HepG2 (cell line): ENCODE data around the gene ATG2B. TPM values are rescaled to one million over a fixed set of nuclear protein-coding genes. Genes with fewer than 3 reads are reported as not detected.

Experiments
- ATAC-seq: fragments of 200-7000 bp; cut with Tn5 transposase; 3 replicates; pipeline ENCODE4 v1.9.1; 2020; ENCODE audit warnings: mild to moderate bottlenecking, moderate library complexity
- BruUV-seq: library from RNA; stranded (reverse); fragments of 400-500 nt; replicated peaks from 2 replicates; lab custom pipeline; 2021; lab: Mats Ljungman, UMichigan
- CTCF ChIA-PET: fragments of 300-600 bp; formaldehyde crosslinking; extraction: SDS; loops from one replicate; lab custom pipeline; 2021; ENCODE audit warnings: low total read pairs, inconsistent platforms, low intra/inter-chr PET ratio; lab: Yijun Ruan, JAX
- POLR2A ChIA-PET: fragments of 350-600 bp; sonication (Branson Sonifier 250); formaldehyde crosslinking; loops from one replicate; lab custom pipeline; 2020; ENCODE audit warnings: antibody characterized with exemption, inconsistent platforms; lab: Yijun Ruan, JAX
- DNase-seq: peaks from one replicate; pipeline ENCODE4 v3.0.0-alpha.2; 2015; ENCODE audit warnings: low spot score
- FAIRE-seq: peaks from 3 replicates; lab custom pipeline; 2011; peaks lifted over from hg19 to GRCh38; lab: Jason Lieb, UNC
- H2AFZ ChIP-seq: one replicate; pipeline ENCODE4 v1.6.1; 2011; ENCODE audit warnings: low read length, inconsistent platforms
- H3K27ac ChIP-seq: fragments of 300-600 bp; 3 replicates; pipeline ENCODE4 v1.8.0; 2011; ENCODE audit warnings: mixed run types, mild to moderate bottlenecking, mixed read lengths, low read length, inconsistent platforms; ENCODE audit not compliant: insufficient read depth; ENCODE audit errors: extremely low read length
- H3K27me3 ChIP-seq, 2 experiments: fragments of 200-600 bp in 1 of 2; 2 replicates in 1 of 2; 3 replicates in 1 of 2; pipeline versions ENCODE4 v1.6.0 to v1.8.0; 2011; ENCODE audit warnings: low read length in 2 of 2, mild to moderate bottlenecking in 2 of 2, moderate library complexity in 2 of 2, inconsistent platforms in 1 of 2; ENCODE audit not compliant: insufficient read depth in 2 of 2, control insufficient read depth in 1 of 2
- H3K36me3 ChIP-seq, 2 experiments: fragments of 200-600 bp in 1 of 2; replicated peaks in 1 of 2; 2 replicates in 1 of 2; 3 replicates in 1 of 2; pipeline versions ENCODE4 v1.5.1 to v1.8.0; 2011; ENCODE audit warnings: low read length in 2 of 2, inconsistent platforms in 1 of 2; ENCODE audit not compliant: insufficient read depth in 2 of 2, control insufficient read depth in 1 of 2
- H3K4me1 ChIP-seq: 2 replicates; pipeline ENCODE4 v1.5.1; 2012; ENCODE audit warnings: low read length, inconsistent platforms; ENCODE audit not compliant: insufficient read depth
- H3K4me2 ChIP-seq: 2 replicates; pipeline ENCODE4 v1.6.0; 2011; ENCODE audit warnings: low read depth, low read length, inconsistent platforms
- H3K4me3 ChIP-seq, 3 experiments: fragments of 200-600 bp in 1 of 3; sonication (generic), shearing (Covaris generic) in 1 of 3; replicated peaks in 1 of 3; 2 replicates each; pipeline ENCODE4 v1.5.1; 2011 to 2016; ENCODE audit warnings: low read length in 3 of 3, inconsistent platforms in 2 of 3, low read depth in 2 of 3, mild to moderate bottlenecking in 2 of 3, control low read depth in 1 of 3, mixed read lengths in 1 of 3; ENCODE audit not compliant: insufficient read depth in 1 of 3
- H3K79me2 ChIP-seq: one replicate; pipeline ENCODE4 v1.6.1; 2011; ENCODE audit warnings: low read length, inconsistent platforms; ENCODE audit not compliant: insufficient read depth
- H3K9ac ChIP-seq: 2 replicates; pipeline ENCODE4 v1.6.0; 2011; ENCODE audit warnings: mild to moderate bottlenecking, low read depth, low read length, inconsistent platforms; ENCODE audit not compliant: insufficient read depth
- H3K9me3 ChIP-seq: 2 replicates; pipeline ENCODE4 v1.5.1; 2012; ENCODE audit warnings: mild to moderate bottlenecking, low read length
- H4K20me1 ChIP-seq: 2 replicates; pipeline ENCODE4 v1.6.0; 2011; ENCODE audit warnings: inconsistent platforms, mild to moderate bottlenecking, low read length, moderate library complexity; ENCODE audit not compliant: insufficient read depth
- PHF21A ChIP-seq: sonication (generic); formaldehyde crosslinking; IDR thresholded peaks from 2 replicates; pipeline ENCODE4 v1.5.0; 2020; ENCODE audit warnings: mild to moderate bottlenecking, missing genetic modification reagents
- RFX3 ChIP-seq: IDR thresholded peaks from 2 replicates; pipeline ENCODE4 v1.6.1; 2016; ENCODE audit warnings: missing biosample characterization, missing genetic modification reagents
- ZNF563 ChIP-seq: sonication (generic); formaldehyde crosslinking; IDR thresholded peaks from 2 replicates; pipeline ENCODE4 v1.8.0; 2022; ENCODE audit warnings: mild to moderate bottlenecking, moderate library complexity, missing genetic modification reagents
- WGBS: methylation state at CpG from one replicate; pipeline ENCODE4 v1.1.6; 2017; ENCODE audit warnings: low lambda C conversion rate; 5-methylcytosine and 5-hydroxymethylcytosine counted together
- in situ Hi-C: cut with HindIII; loops from 2 replicates; pipeline ENCODE4 v1.10.0; 2017; ENCODE audit warnings: low pct_unique_long_range_greater_than_20kb; ENCODE audit not compliant: extremely low pct_ligation_motif_present
- intact Hi-C: fragments of 100-400 bp; cut with micrococcal nuclease; formaldehyde crosslinking; loops from one replicate; pipeline ENCODE4 v1.10.0; 2022; ENCODE audit not compliant: unreplicated experiment
- polyA plus RNA-seq, 8 experiments: library from polyadenylated mRNA; depleted of rRNA in 3 of 8; stranded (reverse) in 7 of 8; unstranded in 1 of 8; fragments of >200 nt; fragmentation: Illumina TruSeq in 4 of 8; extraction: Trizol in 4 of 8; gene quantifications; 2 replicates each; pipeline versions ENCODE4 v1.2.1 to v1.2.3, GENCODE V29; 2011 to 2016; ENCODE audit warnings: low read depth in 4 of 8, missing spikeins in 1 of 8, mixed read lengths in 1 of 8; ENCODE audit not compliant: insufficient read depth in 1 of 8
- total RNA-seq, 5 experiments: library from RNA; depleted of rRNA; stranded (reverse); fragments of >200 nt; fragmentation: Illumina TruSeq; extraction: Trizol; gene quantifications; 2 replicates each; pipeline ENCODE4 v1.2.3, GENCODE V29; 2016; ENCODE audit warnings: low read depth in 1 of 5
- TF ChIP-seq, protein P1 (sequence below): sonication (generic); formaldehyde crosslinking; IDR thresholded peaks from 2 replicates; pipeline ENCODE4 v1.9.0; 2021; ENCODE audit warnings: missing genetic modification reagents, borderline replicate concordance
- TF ChIP-seq, protein P2 (sequence below): sonication (generic); formaldehyde crosslinking; IDR thresholded peaks from 2 replicates; pipeline ENCODE4 v1.5.0; 2020; ENCODE audit warnings: mild to moderate bottlenecking, missing genetic modification reagents, moderate library complexity
- TF ChIP-seq, protein P3 (sequence below): sonication (generic); IDR thresholded peaks from 2 replicates; pipeline ENCODE4 v1.6.1; 2016; ENCODE audit warnings: low read depth, borderline replicate concordance
- TF ChIP-seq, protein P4 (sequence below): sonication (generic); formaldehyde crosslinking; IDR thresholded peaks from 2 replicates; pipeline ENCODE4 v1.8.1; 2023; ENCODE audit warnings: mild to moderate bottlenecking, missing genetic modification reagents
- TF ChIP-seq, protein P5 (sequence below): sonication (generic); formaldehyde crosslinking; IDR thresholded peaks from 2 replicates; pipeline ENCODE4 v1.5.0; 2020; ENCODE audit warnings: mild to moderate bottlenecking, low read depth, missing genetic modification reagents, borderline replicate concordance
- TF ChIP-seq, protein P6 (sequence below): sonication (generic); formaldehyde crosslinking; conservative IDR thresholded peaks from 2 replicates; pipeline ENCODE4 v1.5.0; 2020; ENCODE audit warnings: missing genetic modification reagents

Gene ATG2B
- total and polyA plus RNA-seq, 2 of the 13 experiments (the other 11 are each of a cell fraction or from before 2014, with no cell fraction given) = 7.4 to 7.5 TPM

DNA sequence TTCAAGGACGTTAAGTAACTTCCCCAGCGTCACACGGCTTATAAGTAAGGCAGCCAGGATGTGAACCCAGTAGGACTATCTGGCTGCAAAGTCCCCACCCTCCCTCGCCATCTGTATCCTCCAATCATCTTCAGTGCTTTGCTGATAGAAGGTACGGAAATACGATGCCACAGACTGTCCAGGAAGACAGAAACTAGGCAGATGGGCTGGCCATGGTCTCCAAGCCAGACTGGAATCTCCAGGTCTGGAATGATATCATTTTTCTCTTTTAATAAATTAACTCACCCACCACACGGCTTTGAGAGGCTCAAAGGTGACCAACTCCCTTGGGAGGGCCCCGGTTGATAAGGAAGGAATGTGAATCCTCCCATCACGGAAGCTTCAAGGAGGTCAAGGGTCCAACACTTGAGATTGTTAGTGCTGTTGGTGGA lies 123.4 kb downstream of the ATG2B start:
- Histone ChIP-seq H4K20me1 (no peaks in the 10 kb centered on the region), H3K4me3 (no peak overlapping the region)

More for the DNA sequence above, 123.4 kb downstream of the ATG2B start:
- in situ Hi-C loops = no loop called here
- Histone ChIP-seq H3K4me2 (no peak overlapping the region), H3K79me2 (no peaks in the 10 kb centered on the region), H3K36me3 (no peaks in the 10 kb centered on the region), H3K27ac (no peak overlapping the region), H3K4me1 (no peaks in the 10 kb centered on the region), H3K27me3 (no peaks in the 10 kb centered on the region), H3K9ac (no peak overlapping the region), H2AFZ (no peak overlapping the region), H3K9me3 (no peaks in the 10 kb centered on the region)
- WGBS = 23% methylated on average over 8 of the region's 9 CpGs
- ATAC-seq = no peak
- no TSS peak for BruUV-seq
- TF ChIP-seq, protein P1, sequence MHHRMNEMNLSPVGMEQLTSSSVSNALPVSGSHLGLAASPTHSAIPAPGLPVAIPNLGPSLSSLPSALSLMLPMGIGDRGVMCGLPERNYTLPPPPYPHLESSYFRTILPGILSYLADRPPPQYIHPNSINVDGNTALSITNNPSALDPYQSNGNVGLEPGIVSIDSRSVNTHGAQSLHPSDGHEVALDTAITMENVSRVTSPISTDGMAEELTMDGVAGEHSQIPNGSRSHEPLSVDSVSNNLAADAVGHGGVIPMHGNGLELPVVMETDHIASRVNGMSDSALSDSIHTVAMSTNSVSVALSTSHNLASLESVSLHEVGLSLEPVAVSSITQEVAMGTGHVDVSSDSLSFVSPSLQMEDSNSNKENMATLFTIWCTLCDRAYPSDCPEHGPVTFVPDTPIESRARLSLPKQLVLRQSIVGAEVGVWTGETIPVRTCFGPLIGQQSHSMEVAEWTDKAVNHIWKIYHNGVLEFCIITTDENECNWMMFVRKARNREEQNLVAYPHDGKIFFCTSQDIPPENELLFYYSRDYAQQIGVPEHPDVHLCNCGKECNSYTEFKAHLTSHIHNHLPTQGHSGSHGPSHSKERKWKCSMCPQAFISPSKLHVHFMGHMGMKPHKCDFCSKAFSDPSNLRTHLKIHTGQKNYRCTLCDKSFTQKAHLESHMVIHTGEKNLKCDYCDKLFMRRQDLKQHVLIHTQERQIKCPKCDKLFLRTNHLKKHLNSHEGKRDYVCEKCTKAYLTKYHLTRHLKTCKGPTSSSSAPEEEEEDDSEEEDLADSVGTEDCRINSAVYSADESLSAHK = no peak
- TF ChIP-seq, protein P2, sequence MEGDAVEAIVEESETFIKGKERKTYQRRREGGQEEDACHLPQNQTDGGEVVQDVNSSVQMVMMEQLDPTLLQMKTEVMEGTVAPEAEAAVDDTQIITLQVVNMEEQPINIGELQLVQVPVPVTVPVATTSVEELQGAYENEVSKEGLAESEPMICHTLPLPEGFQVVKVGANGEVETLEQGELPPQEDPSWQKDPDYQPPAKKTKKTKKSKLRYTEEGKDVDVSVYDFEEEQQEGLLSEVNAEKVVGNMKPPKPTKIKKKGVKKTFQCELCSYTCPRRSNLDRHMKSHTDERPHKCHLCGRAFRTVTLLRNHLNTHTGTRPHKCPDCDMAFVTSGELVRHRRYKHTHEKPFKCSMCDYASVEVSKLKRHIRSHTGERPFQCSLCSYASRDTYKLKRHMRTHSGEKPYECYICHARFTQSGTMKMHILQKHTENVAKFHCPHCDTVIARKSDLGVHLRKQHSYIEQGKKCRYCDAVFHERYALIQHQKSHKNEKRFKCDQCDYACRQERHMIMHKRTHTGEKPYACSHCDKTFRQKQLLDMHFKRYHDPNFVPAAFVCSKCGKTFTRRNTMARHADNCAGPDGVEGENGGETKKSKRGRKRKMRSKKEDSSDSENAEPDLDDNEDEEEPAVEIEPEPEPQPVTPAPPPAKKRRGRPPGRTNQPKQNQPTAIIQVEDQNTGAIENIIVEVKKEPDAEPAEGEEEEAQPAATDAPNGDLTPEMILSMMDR (CRISPR knock-in tag) = no peak
- TF ChIP-seq, protein P3, sequence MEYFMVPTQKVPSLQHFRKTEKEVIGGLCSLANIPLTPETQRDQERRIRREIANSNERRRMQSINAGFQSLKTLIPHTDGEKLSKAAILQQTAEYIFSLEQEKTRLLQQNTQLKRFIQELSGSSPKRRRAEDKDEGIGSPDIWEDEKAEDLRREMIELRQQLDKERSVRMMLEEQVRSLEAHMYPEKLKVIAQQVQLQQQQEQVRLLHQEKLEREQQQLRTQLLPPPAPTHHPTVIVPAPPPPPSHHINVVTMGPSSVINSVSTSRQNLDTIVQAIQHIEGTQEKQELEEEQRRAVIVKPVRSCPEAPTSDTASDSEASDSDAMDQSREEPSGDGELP = no peak
- TF ChIP-seq, protein P4, sequence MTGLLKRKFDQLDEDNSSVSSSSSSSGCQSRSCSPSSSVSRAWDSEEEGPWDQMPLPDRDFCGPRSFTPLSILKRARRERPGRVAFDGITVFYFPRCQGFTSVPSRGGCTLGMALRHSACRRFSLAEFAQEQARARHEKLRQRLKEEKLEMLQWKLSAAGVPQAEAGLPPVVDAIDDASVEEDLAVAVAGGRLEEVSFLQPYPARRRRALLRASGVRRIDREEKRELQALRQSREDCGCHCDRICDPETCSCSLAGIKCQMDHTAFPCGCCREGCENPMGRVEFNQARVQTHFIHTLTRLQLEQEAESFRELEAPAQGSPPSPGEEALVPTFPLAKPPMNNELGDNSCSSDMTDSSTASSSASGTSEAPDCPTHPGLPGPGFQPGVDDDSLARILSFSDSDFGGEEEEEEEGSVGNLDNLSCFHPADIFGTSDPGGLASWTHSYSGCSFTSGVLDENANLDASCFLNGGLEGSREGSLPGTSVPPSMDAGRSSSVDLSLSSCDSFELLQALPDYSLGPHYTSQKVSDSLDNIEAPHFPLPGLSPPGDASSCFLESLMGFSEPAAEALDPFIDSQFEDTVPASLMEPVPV = no peak
- TF ChIP-seq RFX3 (CRISPR knock-in tag) = no peak
- TF ChIP-seq, protein P5, sequence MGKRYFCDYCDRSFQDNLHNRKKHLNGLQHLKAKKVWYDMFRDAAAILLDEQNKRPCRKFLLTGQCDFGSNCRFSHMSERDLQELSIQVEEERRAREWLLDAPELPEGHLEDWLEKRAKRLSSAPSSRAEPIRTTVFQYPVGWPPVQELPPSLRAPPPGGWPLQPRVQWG (CRISPR knock-in tag) = no peak
- no peak for TF ChIP-seq PHF21A
- TF ChIP-seq ZNF563 (CRISPR knock-in tag) = no peak
- TF ChIP-seq, protein P6, sequence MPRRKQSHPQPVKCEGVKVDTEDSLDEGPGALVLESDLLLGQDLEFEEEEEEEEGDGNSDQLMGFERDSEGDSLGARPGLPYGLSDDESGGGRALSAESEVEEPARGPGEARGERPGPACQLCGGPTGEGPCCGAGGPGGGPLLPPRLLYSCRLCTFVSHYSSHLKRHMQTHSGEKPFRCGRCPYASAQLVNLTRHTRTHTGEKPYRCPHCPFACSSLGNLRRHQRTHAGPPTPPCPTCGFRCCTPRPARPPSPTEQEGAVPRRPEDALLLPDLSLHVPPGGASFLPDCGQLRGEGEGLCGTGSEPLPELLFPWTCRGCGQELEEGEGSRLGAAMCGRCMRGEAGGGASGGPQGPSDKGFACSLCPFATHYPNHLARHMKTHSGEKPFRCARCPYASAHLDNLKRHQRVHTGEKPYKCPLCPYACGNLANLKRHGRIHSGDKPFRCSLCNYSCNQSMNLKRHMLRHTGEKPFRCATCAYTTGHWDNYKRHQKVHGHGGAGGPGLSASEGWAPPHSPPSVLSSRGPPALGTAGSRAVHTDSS (CRISPR knock-in tag) = no peak
- intact Hi-C loops = no loop called here
- POLR2A ChIA-PET = no interaction called here
- FAIRE-seq = no peak
- no peak for DNase-seq
- CTCF ChIA-PET = no interaction called here
